B cell (primary cell): ENCODE results near the gene STAB1.

Experiments used
- CTCF ChIP-seq: fragments of 200-600 bp; IDR thresholded peaks from one replicate; pipeline ENCODE4 v1.8.0; 2022; ENCODE audit warnings: antibody characterized with exemption, mild to moderate bottlenecking
- EZH2 ChIP-seq: IDR thresholded peaks from 2 replicates; pipeline ENCODE4 v1.6.1; 2012; ENCODE audit warnings: borderline replicate concordance, low read depth, mild to moderate bottlenecking, moderate library complexity, low read length; ENCODE audit not compliant: insufficient read depth, poor library complexity, severe bottlenecking

GRCh38 chr3:52484680-52485461, 10.3 kb upstream of the STAB1 start:
- TF ChIP-seq CTCF (no peak), EZH2 (no peak)
